H1 (cell line): Measurements from ENCODE around the gene GSTM2. TPM values are rescaled to one million over a fixed set of nuclear protein-coding genes. Genes with fewer than 3 reads are reported as not detected.

Experiments
- CTCF ChIA-PET: fragments of 300-600 bp; sonication (Branson Sonifier 250); formaldehyde crosslinking; loops from one replicate; lab custom pipeline; 2021; ENCODE audit not compliant: partially characterized antibody; lab: Charles Lee
- POLR2A ChIA-PET: fragments of 300-600 bp; sonication (Branson Sonifier 250); formaldehyde crosslinking; loops from one replicate; lab custom pipeline; 2021; ENCODE audit warnings: inconsistent platforms; ENCODE audit not compliant: partially characterized antibody; lab: Charles Lee
- DNase-seq, 2 experiments: peaks; one replicate each; pipeline versions ENCODE4 v3.0.0 to v3.0.0-alpha.2; 2010 to 2022; ENCODE audit warnings: low spot score in 2 of 2, low read depth in 1 of 2, mixed read lengths in 1 of 2
- FAIRE-seq: peaks from 2 replicates; lab custom pipeline; 2011; peaks lifted over from hg19 to GRCh38; lab: Jason Lieb, UNC
- H2AFZ ChIP-seq: 2 replicates; pipeline ENCODE4 v1.8.1; 2012; ENCODE audit warnings: low read length, inconsistent platforms
- H2AK5ac ChIP-seq: 2 replicates; pipeline ENCODE4 v1.6.1; 2013; ENCODE audit warnings: low read depth, low read length
- H2BK120ac ChIP-seq: replicated peaks from 2 replicates; pipeline ENCODE3; 2013; ENCODE audit warnings: low read depth, low read length, inconsistent platforms
- H2BK12ac ChIP-seq: 2 replicates; pipeline ENCODE4 v1.6.1; 2013; ENCODE audit warnings: low read depth, low read length
- H2BK15ac ChIP-seq: 2 replicates; pipeline ENCODE4 v1.6.1; 2013; ENCODE audit warnings: low read length
- H2BK20ac ChIP-seq: 2 replicates; pipeline ENCODE4 v1.6.1; 2013; ENCODE audit warnings: low read length
- H2BK5ac ChIP-seq: 2 replicates; pipeline ENCODE4 v1.6.1; 2013; ENCODE audit warnings: low read depth, low read length
- H3K14ac ChIP-seq: 2 replicates; pipeline ENCODE4 v1.6.1; 2013; ENCODE audit warnings: inconsistent platforms; ENCODE audit not compliant: insufficient read length
- H3K18ac ChIP-seq: 2 replicates; pipeline ENCODE4 v1.6.1; 2013; ENCODE audit warnings: low read length; ENCODE audit errors: extremely low read depth
- H3K23ac ChIP-seq: 2 replicates; pipeline ENCODE4 v1.6.1; 2013; ENCODE audit warnings: inconsistent platforms; ENCODE audit not compliant: insufficient read length
- H3K23me2 ChIP-seq: 2 replicates; pipeline ENCODE4 v1.6.1; 2013; ENCODE audit warnings: low read depth, low read length
- H3K27ac ChIP-seq: 2 replicates; pipeline ENCODE4 v1.6.1; 2011; ENCODE audit warnings: low read depth, low read length, inconsistent platforms
- H3K27me3 ChIP-seq, 4 experiments: replicated peaks in 1 of 4; 1 replicate in 1 of 4; 2 replicates in 3 of 4; pipeline versions ENCODE4 v1.6.1 to v1.8.1; 2011 to 2013; ENCODE audit warnings: low read length in 3 of 4, mild to moderate bottlenecking in 3 of 4, inconsistent platforms in 2 of 4, mixed read lengths in 2 of 4, moderate library complexity in 1 of 4; ENCODE audit not compliant: control insufficient read depth in 3 of 4, insufficient read depth in 3 of 4; ENCODE audit errors: extremely low read depth in 1 of 4
- H3K36me3 ChIP-seq, 4 experiments: 2 replicates each; pipeline versions ENCODE4 v1.6.1 to v1.8.1; 2011 to 2013; ENCODE audit warnings: mild to moderate bottlenecking in 4 of 4, low read length in 3 of 4, moderate library complexity in 2 of 4, control low read depth in 1 of 4, inconsistent platforms in 1 of 4; ENCODE audit not compliant: insufficient read depth in 4 of 4, control insufficient read depth in 2 of 4
- H3K4ac ChIP-seq: replicated peaks from 2 replicates; pipeline ENCODE3; 2013; ENCODE audit warnings: low read length, low read depth, mixed read lengths, inconsistent platforms; ENCODE audit not compliant: insufficient read length
- H3K4me1 ChIP-seq, 4 experiments: replicated peaks in 1 of 4; 1 replicate in 1 of 4; 2 replicates in 3 of 4; pipeline versions ENCODE4 v1.6.1 to v1.8.1; 2011 to 2013; ENCODE audit warnings: low read length in 3 of 4, inconsistent platforms in 2 of 4, mixed read lengths in 1 of 4; ENCODE audit not compliant: insufficient read depth in 4 of 4, control insufficient read depth in 3 of 4
- H3K4me2 ChIP-seq, 2 experiments: 2 replicates each; pipeline versions ENCODE4 v1.6.1 to v1.8.1; 2011 to 2013; ENCODE audit warnings: low read depth in 2 of 2, low read length in 2 of 2, control low read depth in 1 of 2, inconsistent platforms in 1 of 2, mild to moderate bottlenecking in 1 of 2; ENCODE audit not compliant: insufficient read depth in 1 of 2
- H3K4me3 ChIP-seq, 4 experiments: fragments of 200-600, 300-600 bp in 1 of 4; sonication (generic), shearing (Covaris generic), sonication (Bioruptor Twin) in 1 of 4; 2 replicates each; pipeline versions ENCODE4 v1.5.1 to v1.8.1; 2011 to 2016; ENCODE audit warnings: low read length in 4 of 4, low read depth in 3 of 4, control low read depth in 2 of 4, inconsistent platforms in 2 of 4, mild to moderate bottlenecking in 2 of 4, mixed read lengths in 1 of 4, moderate library complexity in 1 of 4; ENCODE audit not compliant: insufficient read depth in 2 of 4; ENCODE audit errors: extremely low read depth in 1 of 4
- H3K56ac ChIP-seq: replicated peaks from 2 replicates; pipeline ENCODE3; 2013; ENCODE audit warnings: low read depth, mild to moderate bottlenecking, mixed read lengths, low read length, inconsistent platforms; ENCODE audit not compliant: insufficient read length
- H3K79me1 ChIP-seq: 2 replicates; pipeline ENCODE4 v1.6.1; 2013; ENCODE audit warnings: low read depth, low read length, control low read depth
- H3K79me2 ChIP-seq, 2 experiments: 2 replicates each; pipeline versions ENCODE4 v1.6.1 to v1.8.1; 2012 to 2013; ENCODE audit warnings: low read length in 2 of 2, mild to moderate bottlenecking in 2 of 2, inconsistent platforms in 1 of 2; ENCODE audit not compliant: insufficient read depth in 2 of 2, control insufficient read depth in 1 of 2
- H3K9ac ChIP-seq, 4 experiments: replicated peaks in 1 of 4; 1 replicate in 1 of 4; 2 replicates in 3 of 4; pipeline versions ENCODE4 v1.6.1 to v1.8.1; 2011 to 2013; ENCODE audit warnings: low read depth in 3 of 4, low read length in 3 of 4, control low read depth in 2 of 4, mild to moderate bottlenecking in 2 of 4, moderate library complexity in 2 of 4, inconsistent platforms in 1 of 4; ENCODE audit errors: extremely low read depth in 1 of 4
- H3K9me3 ChIP-seq, 2 experiments: 2 replicates each; pipeline versions ENCODE4 v1.6.1 to v1.8.1; 2012 to 2013; ENCODE audit warnings: mild to moderate bottlenecking in 2 of 2, moderate library complexity in 2 of 2, control low read depth in 1 of 2, inconsistent platforms in 1 of 2, low read depth in 1 of 2, low read length in 1 of 2, mixed read lengths in 1 of 2; ENCODE audit not compliant: insufficient read depth in 2 of 2
- H4K20me1 ChIP-seq, 2 experiments: replicated peaks in 1 of 2; 2 replicates each; pipeline versions ENCODE3 to v1.8.1; 2011 to 2013; ENCODE audit warnings: inconsistent platforms in 2 of 2, low read length in 2 of 2, mild to moderate bottlenecking in 1 of 2; ENCODE audit not compliant: insufficient read depth in 2 of 2, control insufficient read depth in 1 of 2
- H4K5ac ChIP-seq: 2 replicates; pipeline ENCODE4 v1.6.1; 2013; ENCODE audit warnings: low read length, low read depth, mixed read lengths, inconsistent platforms; ENCODE audit not compliant: insufficient read length
- H4K8ac ChIP-seq: 2 replicates; pipeline ENCODE4 v1.8.0; 2013; ENCODE audit warnings: mild to moderate bottlenecking, moderate library complexity, low read length, inconsistent platforms; ENCODE audit not compliant: insufficient read depth; ENCODE audit errors: extremely low read depth
- H4K91ac ChIP-seq: replicated peaks from 2 replicates; pipeline ENCODE3; 2013; ENCODE audit warnings: low read length, mixed read lengths, inconsistent platforms; ENCODE audit not compliant: insufficient read length
- ASH2L ChIP-seq: fragments of 200-600, 300-600 bp; sonication (generic); IDR thresholded peaks from one replicate; pipeline ENCODE4 v1.7.1; 2017; ENCODE audit warnings: low read length
- E2F6 ChIP-seq: IDR thresholded peaks from 2 replicates; pipeline ENCODE4 v1.6.1; 2012; ENCODE audit warnings: inconsistent platforms
- GABPA ChIP-seq: IDR thresholded peaks from 2 replicates; pipeline ENCODE4 v1.6.1; 2011; ENCODE audit warnings: mild to moderate bottlenecking, low read length, moderate library complexity, borderline replicate concordance; ENCODE audit not compliant: insufficient read depth
- JUND ChIP-seq: IDR thresholded peaks from 2 replicates; pipeline ENCODE4 v1.6.1; 2011; ENCODE audit warnings: mild to moderate bottlenecking, improper control_type of control experiment, low read length
- KDM4A ChIP-seq: IDR thresholded peaks from one replicate; pipeline ENCODE4 v1.7.1; 2012; ENCODE audit warnings: low read depth, mild to moderate bottlenecking, moderate library complexity, low read length, inconsistent platforms; ENCODE audit not compliant: severe bottlenecking
- RBBP5 ChIP-seq: IDR thresholded peaks from 2 replicates; pipeline ENCODE4 v1.7.1; 2012; ENCODE audit warnings: low read depth, mild to moderate bottlenecking, inconsistent platforms, low read length, moderate library complexity, borderline replicate concordance
- RFX5 ChIP-seq: IDR thresholded peaks from 2 replicates; pipeline ENCODE4 v1.6.1; 2011; ENCODE audit warnings: low read depth, low read length, improper control_type of control experiment, borderline replicate concordance
- RNF2 ChIP-seq: fragments of 200-900, 300-1000 bp; sonication (generic); IDR thresholded peaks from 2 replicates; pipeline ENCODE4 v1.7.1; 2016; ENCODE audit warnings: borderline replicate concordance, low read depth, mild to moderate bottlenecking, antibody characterized with exemption, low read length; ENCODE audit not compliant: poor library complexity, severe bottlenecking; ENCODE audit errors: missing control alignments
- ZNF274 ChIP-seq: IDR thresholded peaks from 2 replicates; pipeline ENCODE4 v1.7.0; 2012; ENCODE audit warnings: low read length, borderline replicate concordance; ENCODE audit errors: extremely low read depth
- WGBS, 2 experiments: shearing (Covaris generic) in 1 of 2; methylation state at CpG; one replicate each; pipeline versions ENCODE4 v1.1.6 to v1.1.7; 2013 to 2015; ENCODE audit warnings: low lambda C conversion rate in 2 of 2, mixed read lengths in 2 of 2, inconsistent platforms in 1 of 2, low coverage in 1 of 2, missing lambda C conversion rate in 1 of 2; ENCODE audit not compliant: insufficient replicate concordance in 2 of 2, insufficient coverage in 1 of 2, insufficient read length in 1 of 2; ENCODE audit errors: extremely low coverage in 1 of 2, missing lambda C conversion rate in 1 of 2; 5-methylcytosine and 5-hydroxymethylcytosine counted together
- polyA plus RNA-seq, 7 experiments: library from polyadenylated mRNA; depleted of rRNA in 3 of 7; stranded (reverse) in 5 of 7; unstranded in 2 of 7; fragments of >200 nt in 5 of 7; fragments of 200-250 nt in 2 of 7; gene quantifications; 1 replicate in 5 of 7; 2 replicates in 1 of 7; 4 replicates in 1 of 7; pipeline versions ENCODE4 v1.2.1 to v1.2.3, GENCODE V29; 2011 to 2013; ENCODE audit warnings: missing spikeins in 2 of 7, mixed read lengths in 2 of 7
- total RNA-seq: library from RNA; stranded (reverse); fragmentation: NEBNext Ultra II Directional; extraction: Animal tissue kit (Norgen Biotek cat#: 25700); gene quantifications from 2 replicates; pipeline ENCODE4 v1.2.1, GENCODE V29; 2021
- TF ChIP-seq, protein P1 (sequence below): IDR thresholded peaks from 2 replicates; pipeline ENCODE4 v1.6.1; 2012; ENCODE audit warnings: inconsistent platforms

Gene GSTM2
- total and polyA plus RNA-seq, 2 of the 8 experiments (the other 6 are each of a cell fraction or from before 2014, with no cell fraction given), result 9.6 to 23.1 TPM

DNA sequence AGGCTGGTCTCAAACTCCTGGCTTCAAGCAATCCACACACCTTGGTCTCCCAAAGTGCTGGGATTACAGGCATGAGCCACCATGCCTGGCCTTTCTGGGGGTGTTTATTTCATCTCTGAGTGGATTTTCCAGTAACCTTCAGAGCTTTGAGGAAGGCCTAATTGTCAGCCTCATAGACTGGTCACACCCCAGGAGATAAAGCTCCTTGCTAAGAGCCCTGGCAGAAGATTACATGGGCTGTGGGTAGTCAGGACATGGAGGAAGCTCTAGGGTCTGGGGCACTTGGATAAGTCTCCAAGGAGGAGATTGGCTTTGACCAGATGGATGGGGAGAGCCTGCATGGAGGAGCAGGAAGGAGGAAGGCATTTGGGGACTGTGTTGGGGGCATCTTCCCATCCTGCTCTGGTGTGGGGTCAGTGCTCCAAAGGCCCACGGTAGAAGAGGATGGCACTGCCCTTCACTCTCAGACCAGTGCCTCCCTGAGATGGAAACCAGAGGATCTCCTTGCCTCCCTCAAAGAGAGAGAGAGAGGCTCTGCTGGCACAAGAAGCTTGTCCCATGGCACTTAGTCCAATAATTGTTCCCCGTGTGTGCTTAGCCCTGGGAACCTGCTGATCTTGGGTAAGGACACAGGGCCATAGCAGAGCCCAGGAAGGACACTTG, 26.6 kb upstream of the GSTM2 start:
- H2AFZ ChIP-seq, result no peak overlapping the region
- no peaks in the 10 kb centered on the region for H4K20me1 ChIP-seq
- H3K23ac ChIP-seq, result no peak overlapping the region
- DNase-seq, result no peak
- TF ChIP-seq ASH2L (no peak), KDM4A (no peak), RBBP5 (no peak), RFX5 (no peak), E2F6 (no peak), GABPA (no peak), RNF2 (no peak), ZNF274 (no peak), JUND (no peak)
- TF ChIP-seq, protein P1, sequence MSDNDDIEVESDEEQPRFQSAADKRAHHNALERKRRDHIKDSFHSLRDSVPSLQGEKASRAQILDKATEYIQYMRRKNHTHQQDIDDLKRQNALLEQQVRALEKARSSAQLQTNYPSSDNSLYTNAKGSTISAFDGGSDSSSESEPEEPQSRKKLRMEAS, result no peak
- no peak for FAIRE-seq
- no peak overlapping the region for H2BK20ac ChIP-seq
- H3K79me1 ChIP-seq, result no peaks in the 10 kb centered on the region
- H3K9me3 ChIP-seq, result no peaks in the 10 kb centered on the region
- H3K4me1 ChIP-seq, result peaks cover 4 to 5% (median 5%) of the 10 kb centered on the region in 4 experiments; a peak in 6 of 7 replicates
- H3K79me2 ChIP-seq, result no peaks in the 10 kb centered on the region
- H4K8ac ChIP-seq, result no peak overlapping the region
- H2BK5ac ChIP-seq, result no peak overlapping the region
- H2BK15ac ChIP-seq, result no peak overlapping the region
- POLR2A ChIA-PET, result interaction anchor here (1.2 to 2.6 kb wide), 5 partner anchors 9 to 128 kb away, joined by 3 to 10 read pairs (median 5); partner anchors contain the start of genes AMPD2, GNAI3, GNAT2 and GSTM4
- no peak overlapping the region for H3K56ac ChIP-seq
- H4K5ac ChIP-seq, result no peak overlapping the region
- 85% methylated on average over 2 of the region's 2 CpGs; no CpG with 5 or more reads in 1 of the 2 experiments for WGBS, 2 experiments
- no peak overlapping the region for H3K4me3 ChIP-seq
- H2AK5ac ChIP-seq, result no peak overlapping the region
- H3K4me2 ChIP-seq, result no peak overlapping the region
- no peaks in the 10 kb centered on the region for H3K23me2 ChIP-seq
- no peak overlapping the region for H2BK120ac ChIP-seq
- H2BK12ac ChIP-seq, result no peak overlapping the region
- H3K27me3 ChIP-seq, result no peaks in the 10 kb centered on the region; a peak in 2 of 7 replicates
- H3K27ac ChIP-seq, result no peak overlapping the region
- H3K9ac ChIP-seq, result no peak overlapping the region
- no peak overlapping the region for H3K18ac ChIP-seq
- no peak overlapping the region for H3K4ac ChIP-seq
- no peak overlapping the region for H3K14ac ChIP-seq
- CTCF ChIA-PET, result interaction anchor here (0.5 to 10.7 kb wide), 53 partner anchors 11 to 528 kb away, joined by 3 to 293 read pairs (median 9); partner anchors contain the start of genes AHCYL1, EPS8L3, GNAI3 and GSTM1
- H4K91ac ChIP-seq, result no peak overlapping the region
- no peaks in the 10 kb centered on the region for H3K36me3 ChIP-seq
